ENCODE results near the gene OPCML. TPM values are rescaled to one million over a fixed set of nuclear protein-coding genes. Genes with fewer than 3 reads are reported as not detected.

The OPCML gene
- total RNA-seq, 1 experiment from 2014 or later, result not detected

DNA sequence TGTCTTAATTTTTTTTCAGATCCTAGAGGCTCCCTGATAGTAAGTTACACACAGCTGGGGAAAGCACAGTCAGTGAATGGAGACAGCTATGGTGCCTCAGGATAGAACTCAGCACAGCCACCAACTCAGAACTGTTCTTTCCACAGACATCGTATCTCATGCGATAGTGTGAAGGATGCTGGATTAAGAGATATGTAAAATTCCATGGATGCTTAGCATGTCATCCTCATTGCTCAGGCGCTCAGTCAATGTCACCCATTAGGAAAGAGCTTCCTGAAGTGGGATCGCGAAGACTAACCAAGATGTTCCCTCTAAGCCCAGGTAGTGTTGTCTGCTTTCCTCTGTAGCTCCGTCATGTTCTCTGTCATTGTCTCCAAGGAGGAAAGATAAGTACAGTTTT lies 1000.4 kb downstream of the OPCML start:
- Histone ChIP-seq H3K4me3 (ENCODE audit: low read depth in 2 of 2, low read length in 2 of 2) (no peak overlapping the region), H3K27me3 (ENCODE audit: control insufficient read depth, insufficient read depth, low read length) (no peaks in the 10 kb centered on the region), H3K27ac (ENCODE audit: low read length) (no peak overlapping the region), H3K36me3 (ENCODE audit: control insufficient read depth, insufficient read depth, low read length) (no peaks in the 10 kb centered on the region), H3K9me3 (ENCODE audit: control insufficient read depth, insufficient read depth, low read depth, low read length) (no peaks in the 10 kb centered on the region), H3K4me1 (ENCODE audit: control insufficient read depth, insufficient read depth, low read length) (no peaks in the 10 kb centered on the region)
- BruUV-seq (replicated peaks), result no TSS peak
- intact Hi-C loops (cut with micrococcal nuclease; ENCODE audit: unreplicated experiment), result no loop called here
- in situ Hi-C loops (cut with HindIII; ENCODE audit: low pct_unique_long_range_greater_than_20kb, low sequenced_read_pairs), result no loop called here
- ATAC-seq, result no peak
- no peak for DNase-seq (ENCODE audit: low read depth, low spot score)
- ChIA-PET CTCF (no interaction called here), POLR2A (no interaction called here)
- TF ChIP-seq CTCF (IDR thresholded peaks at IDR 0.05), result no peak
- no peak for TF ChIP-seq POLR2AphosphoS5 (IDR thresholded peaks at IDR 0.05; ENCODE audit: low read depth, low read length)

GRCh38 chr11:132528181-132528580 lies 1004.1 kb downstream of the OPCML start:
- Histone ChIP-seq H3K9me3 (ENCODE audit: control insufficient read depth, insufficient read depth, low read depth, low read length) (no peaks in the 10 kb centered on the region), H3K4me3 (ENCODE audit: low read depth in 2 of 2, low read length in 2 of 2) (no peak overlapping the region), H3K36me3 (ENCODE audit: control insufficient read depth, insufficient read depth, low read length) (no peaks in the 10 kb centered on the region), H3K27ac (ENCODE audit: low read length) (no peak overlapping the region), H3K4me1 (ENCODE audit: control insufficient read depth, insufficient read depth, low read length) (no peaks in the 10 kb centered on the region), H3K27me3 (ENCODE audit: control insufficient read depth, insufficient read depth, low read length) (no peaks in the 10 kb centered on the region)
- TF ChIP-seq TCF7L2 (IDR thresholded peaks at IDR 0.05; ENCODE audit: low read depth, low read length) (no peak), CTCF (IDR thresholded peaks at IDR 0.05) (no peak), SIN3A (IDR thresholded peaks at IDR 0.05; ENCODE audit: borderline replicate concordance, insufficient read depth, low read depth, low read length) (no peak), POLR2AphosphoS5 (IDR thresholded peaks at IDR 0.05; ENCODE audit: low read depth, low read length) (no peak)
- TF ChIP-seq, protein P1, sequence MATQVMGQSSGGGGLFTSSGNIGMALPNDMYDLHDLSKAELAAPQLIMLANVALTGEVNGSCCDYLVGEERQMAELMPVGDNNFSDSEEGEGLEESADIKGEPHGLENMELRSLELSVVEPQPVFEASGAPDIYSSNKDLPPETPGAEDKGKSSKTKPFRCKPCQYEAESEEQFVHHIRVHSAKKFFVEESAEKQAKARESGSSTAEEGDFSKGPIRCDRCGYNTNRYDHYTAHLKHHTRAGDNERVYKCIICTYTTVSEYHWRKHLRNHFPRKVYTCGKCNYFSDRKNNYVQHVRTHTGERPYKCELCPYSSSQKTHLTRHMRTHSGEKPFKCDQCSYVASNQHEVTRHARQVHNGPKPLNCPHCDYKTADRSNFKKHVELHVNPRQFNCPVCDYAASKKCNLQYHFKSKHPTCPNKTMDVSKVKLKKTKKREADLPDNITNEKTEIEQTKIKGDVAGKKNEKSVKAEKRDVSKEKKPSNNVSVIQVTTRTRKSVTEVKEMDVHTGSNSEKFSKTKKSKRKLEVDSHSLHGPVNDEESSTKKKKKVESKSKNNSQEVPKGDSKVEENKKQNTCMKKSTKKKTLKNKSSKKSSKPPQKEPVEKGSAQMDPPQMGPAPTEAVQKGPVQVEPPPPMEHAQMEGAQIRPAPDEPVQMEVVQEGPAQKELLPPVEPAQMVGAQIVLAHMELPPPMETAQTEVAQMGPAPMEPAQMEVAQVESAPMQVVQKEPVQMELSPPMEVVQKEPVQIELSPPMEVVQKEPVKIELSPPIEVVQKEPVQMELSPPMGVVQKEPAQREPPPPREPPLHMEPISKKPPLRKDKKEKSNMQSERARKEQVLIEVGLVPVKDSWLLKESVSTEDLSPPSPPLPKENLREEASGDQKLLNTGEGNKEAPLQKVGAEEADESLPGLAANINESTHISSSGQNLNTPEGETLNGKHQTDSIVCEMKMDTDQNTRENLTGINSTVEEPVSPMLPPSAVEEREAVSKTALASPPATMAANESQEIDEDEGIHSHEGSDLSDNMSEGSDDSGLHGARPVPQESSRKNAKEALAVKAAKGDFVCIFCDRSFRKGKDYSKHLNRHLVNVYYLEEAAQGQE (IDR thresholded peaks at IDR 0.05; ENCODE audit: insufficient read depth in 1 of 2, low read depth in 2 of 2, low read length in 1 of 2), result no peak
- ChIA-PET POLR2A (no interaction called here), CTCF (no interaction called here)
- no TSS peak for BruUV-seq (replicated peaks)
- intact Hi-C loops (cut with micrococcal nuclease; ENCODE audit: unreplicated experiment) (no loop called here), in situ Hi-C loops (cut with HindIII; ENCODE audit: low pct_unique_long_range_greater_than_20kb, low sequenced_read_pairs) (no loop called here)
- ATAC-seq (no peak), DNase-seq (ENCODE audit: low read depth, low spot score) (no peak)

DNA sequence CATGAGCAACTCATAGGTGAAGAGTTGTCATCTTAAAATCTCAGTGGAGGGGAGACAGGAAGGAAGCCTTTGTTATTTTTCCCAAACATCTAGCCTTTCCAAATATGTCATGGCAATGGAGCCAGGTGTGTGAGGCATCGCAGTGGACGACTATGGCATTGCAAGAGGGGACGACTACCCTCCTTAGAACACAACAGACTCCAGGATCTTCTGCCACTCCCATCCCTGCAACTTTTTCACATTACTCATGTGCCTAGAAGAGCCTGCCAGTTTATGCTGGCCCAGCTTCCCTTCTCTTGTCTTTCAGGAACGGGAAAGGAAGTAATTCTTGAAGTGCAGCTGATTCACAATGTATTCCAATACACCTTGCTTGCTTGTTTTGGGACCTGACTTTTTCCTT lies 1008.4 kb downstream of the OPCML start:
- no peak overlapping the region for H3K4me3 ChIP-seq (ENCODE audit: low read depth in 2 of 2, low read length in 2 of 2)
- H3K4me1 ChIP-seq (ENCODE audit: control insufficient read depth, insufficient read depth, low read length), result no peaks in the 10 kb centered on the region
- DNase-seq (ENCODE audit: low read depth, low spot score) (no peak), ATAC-seq (no peak)
- in situ Hi-C loops (cut with HindIII; ENCODE audit: low pct_unique_long_range_greater_than_20kb, low sequenced_read_pairs), result no loop called here
- intact Hi-C loops (cut with micrococcal nuclease; ENCODE audit: unreplicated experiment), result no loop called here
- ChIA-PET CTCF (no interaction called here), POLR2A (no interaction called here)
- TF ChIP-seq POLR2AphosphoS5 (IDR thresholded peaks at IDR 0.05; ENCODE audit: low read depth, low read length) (no peak), TCF7L2 (IDR thresholded peaks at IDR 0.05; ENCODE audit: low read depth, low read length) (no peak), SIN3A (IDR thresholded peaks at IDR 0.05; ENCODE audit: borderline replicate concordance, insufficient read depth, low read depth, low read length) (no peak), CTCF (IDR thresholded peaks at IDR 0.05) (no peak; the same call in 1 of the 2 replicates)
- TF ChIP-seq, protein P1 (IDR thresholded peaks at IDR 0.05; ENCODE audit: insufficient read depth in 1 of 2, low read depth in 2 of 2, low read length in 1 of 2), result no peak
- H3K27me3 ChIP-seq (ENCODE audit: control insufficient read depth, insufficient read depth, low read length), result no peaks in the 10 kb centered on the region
- no peak overlapping the region for H3K27ac ChIP-seq (ENCODE audit: low read length)
- no peaks in the 10 kb centered on the region for H3K9me3 ChIP-seq (ENCODE audit: control insufficient read depth, insufficient read depth, low read depth, low read length)
- H3K36me3 ChIP-seq (ENCODE audit: control insufficient read depth, insufficient read depth, low read length), result no peaks in the 10 kb centered on the region
- BruUV-seq (replicated peaks), result no TSS peak
